Esophagus squamous epithelium (tissue), 5 donors: ENCODE measurements around the gene PPM1D. TPM values are rescaled to one million over a fixed set of nuclear protein-coding genes. Genes with fewer than 3 reads are reported as not detected.

ENCODE experiments used
- DNase-seq: peaks from one replicate; lab custom pipeline; 2025; lab: John Stamatoyannopoulos, UW
- H3K27ac ChIP-seq, 4 donors: fragments of 200-600 bp; sonication (generic); one replicate each; pipeline ENCODE4 v1.5.1; 2016 to 2019; ENCODE audit warnings: mild to moderate bottlenecking in 1 of 4
- H3K27me3 ChIP-seq, 4 donors: fragments of 200-600 bp; sonication (generic); 1 replicate in 3 of 4; 2 replicates in 1 of 4; pipeline versions ENCODE4 v1.5.1 to v1.6.0; 2017 to 2021; ENCODE audit warnings: antibody characterized with exemption in 1 of 4
- H3K36me3 ChIP-seq, 3 donors: fragments of 200-600 bp; sonication (generic); one replicate each; pipeline ENCODE4 v1.5.1; 2016 to 2019
- H3K4me1 ChIP-seq, 3 donors: fragments of 200-600 bp; sonication (generic); one replicate each; pipeline ENCODE4 v1.5.1; 2017 to 2019
- H3K4me3 ChIP-seq, 4 donors: fragments of 200-600 bp; sonication (generic); 1 replicate in 3 of 4; 2 replicates in 1 of 4; pipeline ENCODE4 v1.5.1; 2016 to 2019; ENCODE audit warnings: mild to moderate bottlenecking in 2 of 4, moderate library complexity in 1 of 4
- H3K9me3 ChIP-seq, 3 donors: fragments of 200-600 bp; sonication (generic); one replicate each; pipeline ENCODE4 v1.5.1; 2016 to 2019
- POLR2A ChIP-seq, 4 donors: fragments of 450-650 bp; IDR thresholded peaks; one replicate each; pipeline ENCODE4 v1.6.1; 2017; ENCODE audit warnings: antibody characterized with exemption in 4 of 4, mild to moderate bottlenecking in 4 of 4, moderate library complexity in 3 of 4
- WGBS, 2 donors: methylation state at CpG; one replicate each; pipeline ENCODE4 v1.1.5; 2018; 5-methylcytosine and 5-hydroxymethylcytosine counted together
- intact Hi-C: fragments of 100-400 bp; cut with DNase I; formaldehyde crosslinking; loops from one replicate; pipeline ENCODE4 v1.15.0; 2022
- total RNA-seq, 4 donors: library from RNA; depleted of rRNA; stranded (reverse); fragments of >200 nt; gene quantifications; one replicate each; pipeline ENCODE4 v1.1.0, GENCODE V29; 2016
- TF ChIP-seq, protein P1 (sequence below), 6 experiments: fragments of 450-650 bp in 4 of 6; fragments of 200-600 bp in 2 of 6; sonication (generic) in 2 of 6; IDR thresholded peaks; one replicate each; pipeline ENCODE4 v1.5.1; 2016 to 2019; ENCODE audit warnings: antibody characterized with exemption in 6 of 6, mild to moderate bottlenecking in 4 of 6, moderate library complexity in 4 of 6
- donor health status: DM: yes; HTN: yes; CAD: no.

Gene PPM1D
- total RNA-seq, 4 donors from 2014 or later: 6.6 to 11.3 (median 10.6) TPM

DNA sequence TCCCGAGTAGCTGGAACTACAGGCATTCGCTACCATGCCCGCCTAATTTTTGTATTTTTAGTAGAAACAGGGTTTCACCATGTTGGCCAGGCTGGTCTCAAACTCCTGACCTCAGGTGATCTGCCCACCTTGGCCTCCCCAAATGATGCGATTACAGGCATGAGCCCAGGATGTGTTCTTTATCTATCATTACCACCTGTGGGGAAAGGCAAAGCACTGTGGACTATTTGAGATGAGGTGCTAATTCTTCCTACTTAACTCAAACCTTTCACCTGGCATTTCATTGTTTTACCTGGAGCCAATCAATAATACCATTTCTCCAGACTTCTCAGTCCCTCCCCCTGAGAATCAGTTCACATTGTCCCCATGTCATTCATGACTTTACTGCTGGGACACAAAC lies 20.4 kb upstream of the PPM1D start:
- Histone ChIP-seq H3K27me3 (no peaks in the 10 kb centered on the region), H3K36me3 (no peaks in the 10 kb centered on the region), H3K4me3 (no peak overlapping the region), H3K9me3 (no peaks in the 10 kb centered on the region), H3K4me1 (peaks cover 0 to 48% (median 10%) of the 10 kb centered on the region in 3 donors), H3K27ac (no peak overlapping the region)
- no peak for DNase-seq
- 88 to 89% methylated on average over 4 of the region's 4 CpGs for WGBS, 2 donors
- intact Hi-C loops: loop anchor here (5.0 kb wide), 1 partner anchor 58 kb away; no protein-coding TSS in a partner anchor
- TF ChIP-seq, protein P1, sequence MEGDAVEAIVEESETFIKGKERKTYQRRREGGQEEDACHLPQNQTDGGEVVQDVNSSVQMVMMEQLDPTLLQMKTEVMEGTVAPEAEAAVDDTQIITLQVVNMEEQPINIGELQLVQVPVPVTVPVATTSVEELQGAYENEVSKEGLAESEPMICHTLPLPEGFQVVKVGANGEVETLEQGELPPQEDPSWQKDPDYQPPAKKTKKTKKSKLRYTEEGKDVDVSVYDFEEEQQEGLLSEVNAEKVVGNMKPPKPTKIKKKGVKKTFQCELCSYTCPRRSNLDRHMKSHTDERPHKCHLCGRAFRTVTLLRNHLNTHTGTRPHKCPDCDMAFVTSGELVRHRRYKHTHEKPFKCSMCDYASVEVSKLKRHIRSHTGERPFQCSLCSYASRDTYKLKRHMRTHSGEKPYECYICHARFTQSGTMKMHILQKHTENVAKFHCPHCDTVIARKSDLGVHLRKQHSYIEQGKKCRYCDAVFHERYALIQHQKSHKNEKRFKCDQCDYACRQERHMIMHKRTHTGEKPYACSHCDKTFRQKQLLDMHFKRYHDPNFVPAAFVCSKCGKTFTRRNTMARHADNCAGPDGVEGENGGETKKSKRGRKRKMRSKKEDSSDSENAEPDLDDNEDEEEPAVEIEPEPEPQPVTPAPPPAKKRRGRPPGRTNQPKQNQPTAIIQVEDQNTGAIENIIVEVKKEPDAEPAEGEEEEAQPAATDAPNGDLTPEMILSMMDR (IDR thresholded peaks at IDR 0.05): no peak
- no peak for TF ChIP-seq POLR2A (IDR thresholded peaks at IDR 0.05)

DNA sequence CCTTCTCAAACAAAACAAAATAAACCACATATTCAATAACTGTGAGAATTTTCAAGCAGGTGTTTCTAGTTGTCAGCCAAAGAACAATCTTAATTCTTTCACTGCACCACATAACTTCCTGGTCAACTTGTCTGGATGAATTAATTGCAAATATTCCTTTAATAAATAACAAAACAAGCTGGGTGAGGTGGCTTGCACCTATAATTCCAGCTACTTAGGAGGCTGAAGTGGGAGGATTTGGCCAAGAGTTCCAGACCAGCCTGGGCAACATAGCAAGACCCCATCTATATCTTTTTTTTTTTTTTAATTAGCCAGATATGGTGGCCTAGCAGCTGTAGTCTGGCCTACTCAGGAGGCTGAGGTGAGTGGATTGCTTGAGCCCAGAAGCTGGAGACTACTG lies 17.0 kb upstream of the PPM1D start:
- H3K9me3 ChIP-seq: no peaks in the 10 kb centered on the region
- H3K27ac ChIP-seq: peak overlapping the region in 2 of 4 donors; percentile 46 to 65
- peaks cover 0 to 42% (median 8%) of the 10 kb centered on the region in 3 donors for H3K4me1 ChIP-seq
- no peaks in the 10 kb centered on the region for H3K36me3 ChIP-seq
- TF ChIP-seq, protein P1 (IDR thresholded peaks at IDR 0.05): no peak
- no peak for TF ChIP-seq POLR2A (IDR thresholded peaks at IDR 0.05)
- no peaks in the 10 kb centered on the region for H3K27me3 ChIP-seq
- intact Hi-C loops: no loop called here
- H3K4me3 ChIP-seq: no peak overlapping the region
- DNase-seq: no peak

DNA sequence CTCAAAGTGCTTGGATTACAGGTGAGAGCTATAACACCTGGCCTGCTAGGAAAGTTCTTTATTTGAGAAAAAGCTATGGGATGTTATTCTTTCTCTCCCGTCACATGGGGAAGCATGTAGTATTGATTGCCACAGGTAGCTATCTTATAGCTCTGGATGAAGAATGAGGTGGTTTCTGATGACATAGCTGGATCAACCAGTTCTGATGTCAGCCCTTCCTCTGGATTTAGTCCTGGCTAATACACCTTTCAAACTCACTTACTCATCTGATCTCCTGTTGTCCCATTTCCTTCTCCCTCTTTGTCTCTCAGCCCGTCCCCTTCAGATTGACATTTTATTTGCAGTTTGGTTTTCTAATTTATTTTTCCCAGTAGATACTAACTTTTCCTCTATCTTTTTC lies 14.1 kb upstream of the PPM1D start:
- Histone ChIP-seq H3K4me3 (no peak overlapping the region), H3K27me3 (no peaks in the 10 kb centered on the region), H3K36me3 (no peaks in the 10 kb centered on the region), H3K4me1 (peaks cover 0 to 24% (median 0%) of the 10 kb centered on the region in 3 donors), H3K27ac (peak overlapping the region in 2 of 4 donors; percentile 53 to 75), H3K9me3 (no peaks in the 10 kb centered on the region)
- no peak for TF ChIP-seq POLR2A (IDR thresholded peaks at IDR 0.05)
- TF ChIP-seq, protein P1 (IDR thresholded peaks at IDR 0.05): no peak
- 46 to 74% methylated on average over 2 of the region's 2 CpGs for WGBS, 2 donors
- DNase-seq: no peak
- intact Hi-C loops: no loop called here

DNA sequence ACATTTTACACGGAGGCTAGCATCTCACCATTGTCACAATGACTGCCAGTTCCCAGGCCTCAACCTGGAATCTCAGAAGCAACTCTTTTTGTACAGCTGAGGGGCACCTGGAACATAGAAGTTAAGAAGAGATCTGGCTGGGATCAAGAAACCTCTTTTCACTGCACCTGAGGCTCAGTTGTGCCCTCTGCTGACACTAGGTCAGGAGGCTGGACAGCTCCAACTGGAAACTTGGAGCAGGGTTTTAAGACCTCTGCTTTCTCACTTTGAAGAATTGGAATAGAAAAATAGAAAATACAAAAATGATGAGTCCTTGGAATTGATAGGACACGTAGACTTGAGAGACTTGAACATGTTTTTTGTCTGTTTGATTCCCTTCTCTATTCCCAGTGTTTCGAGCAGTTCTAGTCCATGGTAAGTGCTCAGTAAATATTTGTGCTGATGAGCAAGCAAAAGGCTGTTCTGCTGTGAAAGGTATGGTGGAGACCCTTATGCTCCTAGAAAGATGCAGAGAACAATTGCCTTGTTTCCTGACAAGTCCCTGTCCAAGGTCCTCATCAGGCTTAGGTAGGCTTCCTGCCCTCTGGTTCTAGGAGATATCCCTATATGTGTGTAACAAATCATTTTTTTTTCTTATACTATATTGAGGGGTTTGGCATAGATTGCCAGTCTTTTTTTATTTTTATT lies 13.6 kb upstream of the PPM1D start:
- 61 to 76% methylated on average over 3 of the region's 3 CpGs for WGBS, 2 donors
- Histone ChIP-seq H3K9me3 (no peaks in the 10 kb centered on the region), H3K4me1 (peaks cover 0 to 24% (median 0%) of the 10 kb centered on the region in 3 donors), H3K27ac (peak overlapping the region in 2 of 4 donors; percentile 53 to 75), H3K4me3 (no peak overlapping the region), H3K36me3 (no peaks in the 10 kb centered on the region), H3K27me3 (no peaks in the 10 kb centered on the region)
- intact Hi-C loops: no loop called here
- TF ChIP-seq POLR2A (IDR thresholded peaks at IDR 0.05): no peak
- TF ChIP-seq, protein P1 (IDR thresholded peaks at IDR 0.05): peak in 2 of 6 experiments; percentile 8 to 21
- no peak for DNase-seq

DNA sequence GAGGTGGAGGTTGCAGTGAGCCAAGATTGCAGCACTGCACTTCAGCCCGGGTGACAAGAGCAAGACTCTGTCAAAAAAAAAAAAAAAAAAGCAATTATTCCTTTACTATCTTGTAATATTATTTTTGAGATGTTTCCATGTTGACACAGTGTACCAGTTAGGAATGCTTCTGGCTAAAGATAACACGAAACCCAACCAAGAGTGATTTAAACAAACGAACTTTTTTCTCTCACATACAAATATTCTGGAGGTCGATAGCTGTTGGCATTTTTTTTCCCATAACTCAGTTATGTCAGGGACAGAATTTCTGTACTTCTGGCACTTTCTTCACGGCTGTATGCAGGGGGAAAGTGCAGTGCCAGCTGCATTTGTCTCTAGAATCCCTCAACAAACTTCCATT lies 9.9 kb upstream of the PPM1D start:
- WGBS, 2 donors: 30 to 39% methylated on average over 5 of the region's 5 CpGs
- intact Hi-C loops: no loop called here
- H3K36me3 ChIP-seq: no peaks in the 10 kb centered on the region
- DNase-seq: no peak
- H3K4me3 ChIP-seq: no peak overlapping the region
- H3K27me3 ChIP-seq: no peaks in the 10 kb centered on the region
- no peak overlapping the region for H3K27ac ChIP-seq
- H3K4me1 ChIP-seq: peaks cover 0 to 10% (median 0%) of the 10 kb centered on the region in 3 donors
- TF ChIP-seq POLR2A (IDR thresholded peaks at IDR 0.05): no peak
- TF ChIP-seq, protein P1 (IDR thresholded peaks at IDR 0.05): no peak
- no peaks in the 10 kb centered on the region for H3K9me3 ChIP-seq
